Measurements from ENCODE around the gene WDSUB1. TPM values are rescaled to one million over a fixed set of nuclear protein-coding genes. Genes with fewer than 3 reads are reported as not detected.

The WDSUB1 gene
- total RNA-seq, 2 donors from 2014 or later = 2.6 to 5.9 TPM

DNA sequence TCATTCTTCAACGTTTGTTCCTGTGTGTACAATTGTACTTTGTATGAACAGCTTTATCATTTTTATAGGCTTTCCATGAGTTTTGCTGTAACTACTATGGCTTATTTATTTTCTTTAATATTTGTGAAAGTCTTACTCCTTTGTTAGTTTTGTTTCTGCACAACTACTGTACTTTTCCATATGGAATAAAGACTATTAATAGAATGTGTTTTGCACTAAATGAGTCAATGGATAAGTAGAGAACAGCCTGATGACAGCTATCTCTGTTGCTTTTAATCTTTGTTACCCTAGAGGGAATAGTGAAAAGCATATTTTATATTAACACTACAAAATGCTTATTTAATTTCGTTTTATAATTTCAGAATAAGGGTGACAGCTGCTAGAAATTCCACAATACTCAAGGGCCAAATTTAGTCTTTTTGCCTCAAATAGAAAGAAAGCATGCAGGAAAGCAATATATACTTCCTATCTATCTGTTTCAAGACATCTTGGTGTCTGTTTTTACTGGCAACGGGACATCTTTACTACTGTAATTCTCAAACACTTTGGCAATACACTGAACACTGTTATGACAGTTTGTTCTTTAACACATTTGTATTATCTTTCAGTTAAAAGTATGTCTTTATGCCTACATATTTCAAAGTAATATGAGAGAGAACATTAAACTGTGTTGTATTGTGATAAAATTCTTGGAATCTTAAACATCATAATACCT is 53.9 kb downstream of the WDSUB1 start:
- H3K27ac ChIP-seq = no peak overlapping the region
- H3K27me3 ChIP-seq = no peaks in the 10 kb centered on the region
- intact Hi-C loops (cut with DNase I) = no loop called here
- no peak for TF ChIP-seq POLR2A (IDR thresholded peaks at IDR 0.05)
- TF ChIP-seq, protein P1, sequence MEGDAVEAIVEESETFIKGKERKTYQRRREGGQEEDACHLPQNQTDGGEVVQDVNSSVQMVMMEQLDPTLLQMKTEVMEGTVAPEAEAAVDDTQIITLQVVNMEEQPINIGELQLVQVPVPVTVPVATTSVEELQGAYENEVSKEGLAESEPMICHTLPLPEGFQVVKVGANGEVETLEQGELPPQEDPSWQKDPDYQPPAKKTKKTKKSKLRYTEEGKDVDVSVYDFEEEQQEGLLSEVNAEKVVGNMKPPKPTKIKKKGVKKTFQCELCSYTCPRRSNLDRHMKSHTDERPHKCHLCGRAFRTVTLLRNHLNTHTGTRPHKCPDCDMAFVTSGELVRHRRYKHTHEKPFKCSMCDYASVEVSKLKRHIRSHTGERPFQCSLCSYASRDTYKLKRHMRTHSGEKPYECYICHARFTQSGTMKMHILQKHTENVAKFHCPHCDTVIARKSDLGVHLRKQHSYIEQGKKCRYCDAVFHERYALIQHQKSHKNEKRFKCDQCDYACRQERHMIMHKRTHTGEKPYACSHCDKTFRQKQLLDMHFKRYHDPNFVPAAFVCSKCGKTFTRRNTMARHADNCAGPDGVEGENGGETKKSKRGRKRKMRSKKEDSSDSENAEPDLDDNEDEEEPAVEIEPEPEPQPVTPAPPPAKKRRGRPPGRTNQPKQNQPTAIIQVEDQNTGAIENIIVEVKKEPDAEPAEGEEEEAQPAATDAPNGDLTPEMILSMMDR (IDR thresholded peaks at IDR 0.05) = no peak
- DNase-seq (no peak), ATAC-seq (no peak)
- no peaks in the 10 kb centered on the region for H3K9me3 ChIP-seq
- no peak overlapping the region for H3K4me3 ChIP-seq
- peaks cover 5 to 8% of the 10 kb centered on the region in 2 donors for H3K36me3 ChIP-seq (replicated peaks in 1 of 2; ENCODE audit: insufficient read depth in 1 of 2, low read depth in 2 of 2)
- H3K4me1 ChIP-seq = no peaks in the 10 kb centered on the region
- WGBS, 2 donors = 43 to 50% methylated on average over 3 of the region's 3 CpGs

DNA sequence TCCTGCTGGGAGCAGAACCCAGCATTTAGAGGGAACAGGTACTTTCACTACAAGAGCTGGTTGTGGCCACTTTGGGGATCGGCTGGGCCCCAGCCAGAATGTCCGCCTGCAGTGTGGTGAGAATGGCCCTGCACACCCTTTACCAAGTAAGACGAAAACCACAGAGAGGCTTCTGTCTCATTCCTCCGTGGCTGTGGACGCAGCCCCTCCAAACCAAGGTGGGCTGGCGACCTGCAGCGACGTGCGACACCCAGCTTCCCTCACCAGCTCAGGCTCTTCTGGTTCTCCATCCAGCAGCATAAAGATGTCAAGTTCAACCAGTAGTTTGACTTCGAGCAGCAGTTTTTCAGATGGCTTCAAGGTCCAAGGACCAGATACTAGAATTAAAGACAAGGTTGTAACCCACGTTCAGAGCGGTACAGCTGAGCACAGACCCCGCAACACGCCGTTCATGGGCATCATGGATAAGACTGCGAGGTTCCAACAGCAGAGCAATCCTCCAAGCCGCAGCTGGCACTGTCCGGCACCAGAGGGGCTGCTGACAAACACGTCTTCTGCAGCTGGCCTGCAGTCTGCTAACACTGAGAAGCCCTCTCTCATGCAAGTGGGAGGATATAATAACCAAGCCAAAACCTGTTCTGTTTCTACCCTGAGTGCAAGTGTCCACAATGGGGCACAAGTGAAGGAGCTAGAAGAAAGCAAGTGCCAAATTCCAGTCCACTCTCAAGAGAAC is 56.2 kb downstream of the WDSUB1 start:
- H3K4me3 ChIP-seq = no peak overlapping the region
- H3K9me3 ChIP-seq = no peaks in the 10 kb centered on the region
- no peaks in the 10 kb centered on the region for H3K27me3 ChIP-seq
- TF ChIP-seq POLR2A (IDR thresholded peaks at IDR 0.05) = no peak
- TF ChIP-seq, protein P1 (IDR thresholded peaks at IDR 0.05) = no peak
- ATAC-seq = no peak
- no peak for DNase-seq
- H3K36me3 ChIP-seq (replicated peaks in 1 of 2; ENCODE audit: insufficient read depth in 1 of 2, low read depth in 2 of 2) = peaks cover 5 to 10% of the 10 kb centered on the region in 2 donors
- intact Hi-C loops (cut with DNase I) = no loop called here
- H3K4me1 ChIP-seq = no peaks in the 10 kb centered on the region
- no peak overlapping the region for H3K27ac ChIP-seq
- 94 to 97% methylated on average over 6 to 19 of the region's 19 CpGs for WGBS, 2 donors

DNA sequence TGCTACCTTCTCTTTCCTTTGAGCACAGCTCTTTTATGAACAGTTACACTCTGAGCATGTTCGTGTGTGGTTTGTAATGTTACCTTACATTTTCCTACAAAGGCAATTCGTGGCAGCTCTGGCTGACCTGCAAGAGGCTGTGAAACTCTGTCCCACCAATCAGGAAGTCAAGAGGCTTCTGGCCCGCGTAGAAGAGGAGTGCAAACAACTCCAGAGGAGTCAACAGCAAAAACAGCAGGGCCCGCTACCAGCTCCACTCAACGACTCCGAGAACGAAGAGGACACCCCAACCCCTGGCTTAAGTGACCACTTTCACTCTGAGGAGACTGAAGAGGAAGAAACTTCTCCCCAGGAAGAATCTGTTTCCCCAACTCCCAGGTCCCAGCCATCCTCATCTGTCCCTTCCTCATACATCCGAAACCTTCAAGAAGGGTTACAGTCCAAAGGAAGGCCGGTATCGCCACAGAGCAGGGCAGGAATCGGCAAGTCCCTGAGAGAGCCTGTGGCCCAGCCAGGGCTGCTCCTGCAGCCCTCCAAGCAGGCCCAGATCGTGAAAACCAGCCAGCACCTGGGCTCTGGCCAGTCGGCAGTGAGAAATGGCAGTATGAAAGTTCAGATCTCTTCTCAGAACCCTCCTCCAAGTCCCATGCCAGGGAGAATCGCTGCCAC is 56.9 kb downstream of the WDSUB1 start:
- no peaks in the 10 kb centered on the region for H3K9me3 ChIP-seq
- no peak overlapping the region for H3K27ac ChIP-seq
- no peak overlapping the region for H3K4me3 ChIP-seq
- no peaks in the 10 kb centered on the region for H3K4me1 ChIP-seq
- H3K27me3 ChIP-seq = no peaks in the 10 kb centered on the region
- DNase-seq (no peak), ATAC-seq (no peak)
- 89 to 90% methylated on average over 14 to 15 of the region's 15 CpGs for WGBS, 2 donors
- H3K36me3 ChIP-seq (replicated peaks in 1 of 2; ENCODE audit: insufficient read depth in 1 of 2, low read depth in 2 of 2) = peaks cover 5 to 9% of the 10 kb centered on the region in 2 donors
- TF ChIP-seq, protein P1 (IDR thresholded peaks at IDR 0.05) = no peak
- TF ChIP-seq POLR2A (IDR thresholded peaks at IDR 0.05) = no peak
- intact Hi-C loops (cut with DNase I) = loop anchor here (10.0 kb wide), 1 partner anchor 485 kb away; the partner anchor contains the start of gene MARCHF7

DNA sequence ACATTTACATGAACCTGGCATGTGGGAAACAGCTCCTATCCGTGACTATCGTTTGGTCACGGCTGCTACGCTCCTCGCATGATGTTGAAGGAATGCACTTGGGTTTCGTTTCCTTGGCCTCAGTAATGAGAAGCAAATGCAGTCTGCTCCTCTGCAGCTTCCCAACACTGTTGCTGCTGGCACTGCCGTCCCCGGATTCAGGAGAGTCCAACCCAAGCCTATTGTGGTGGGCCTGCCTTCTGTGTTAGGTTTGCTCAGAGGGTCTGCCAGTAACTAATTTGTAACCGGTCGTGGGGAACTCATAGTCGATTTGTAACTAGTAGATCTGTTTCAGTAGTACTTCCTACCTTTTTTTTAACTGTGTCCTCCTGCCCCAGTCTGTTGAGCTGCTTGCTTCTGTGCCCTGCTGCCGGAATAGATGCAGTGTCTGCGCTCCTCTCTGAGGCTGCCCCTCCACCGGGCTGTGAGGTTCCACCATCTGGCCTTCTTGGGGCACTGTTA is 58.4 kb downstream of the WDSUB1 start:
- Histone ChIP-seq H3K27ac (no peak overlapping the region), H3K4me1 (no peaks in the 10 kb centered on the region), H3K36me3 (replicated peaks in 1 of 2; ENCODE audit: insufficient read depth in 1 of 2, low read depth in 2 of 2) (peaks cover 5 to 10% of the 10 kb centered on the region in 2 donors), H3K9me3 (no peaks in the 10 kb centered on the region), H3K4me3 (no peak overlapping the region), H3K27me3 (no peaks in the 10 kb centered on the region)
- intact Hi-C loops (cut with DNase I) = loop anchor here (10.0 kb wide), 1 partner anchor 487 kb away; the partner anchor contains the start of gene MARCHF7
- WGBS, 2 donors = 89 to 91% methylated on average over 14 of the region's 14 CpGs
- TF ChIP-seq POLR2A (IDR thresholded peaks at IDR 0.05) = no peak
- TF ChIP-seq, protein P1 (IDR thresholded peaks at IDR 0.05) = no peak
- no peak for ATAC-seq
- no peak for DNase-seq
